ENCODE measurements around the gene BRF1.

GRCh38 chr14:105223260-105223659, 77.5 kb downstream of the BRF1 start:
- TF ChIP-seq GATA2 (IDR thresholded peaks at IDR 0.05; ENCODE audit: low read depth, low read length) = no peak
- no peak for TF ChIP-seq GATA3 (IDR thresholded peaks at IDR 0.05; ENCODE audit: low read depth, low read length)

Data from SH-SY5Y (cell line).